ENCODE data around the gene CTLA4.

- TF ChIP-seq CTCF (IDR thresholded peaks at IDR 0.05) (no peak), POLR2A (IDR thresholded peaks at IDR 0.05) (no peak), POLR2AphosphoS5 (IDR thresholded peaks at IDR 0.05) (no peak)
Measured at GRCh38 chr2:203830304-203831055, 37.1 kb upstream of the CTLA4 start.
